ENCODE data around the gene IL1RAPL1. TPM values are rescaled to one million over a fixed set of nuclear protein-coding genes. Genes with fewer than 3 reads are reported as not detected.
"Not testable (repeated sequence)": the region's sequence is repeated elsewhere in the genome, so short reads cannot be mapped to it uniquely, and the experiment has no call there.

Gene IL1RAPL1
- total RNA-seq, 1 donor from 2014 or later, result 3.6 TPM

DNA sequence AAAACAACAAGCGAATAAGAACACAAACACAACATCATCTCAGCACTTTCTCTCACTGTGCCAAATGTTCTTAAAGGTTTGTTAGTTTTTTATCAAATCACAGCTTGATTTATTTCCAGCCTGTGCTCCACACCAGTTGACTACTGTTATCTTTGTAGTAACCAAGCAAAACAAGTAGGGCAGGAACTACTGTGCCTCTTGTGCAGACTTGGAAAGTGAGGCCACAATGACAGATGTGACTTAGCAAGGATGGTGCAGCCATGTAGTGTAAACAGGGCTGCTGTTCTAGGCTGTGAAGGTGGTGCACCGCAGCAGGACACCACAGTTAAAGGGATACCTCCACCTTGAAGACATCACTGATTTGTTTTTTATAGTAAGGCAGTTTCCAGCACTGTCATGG, 170.0 kb downstream of the IL1RAPL1 start:
- no peaks in the 10 kb centered on the region for H3K36me3 Mint-ChIP-seq (ENCODE audit: insufficient read depth)
- TF ChIP-seq, protein P1, sequence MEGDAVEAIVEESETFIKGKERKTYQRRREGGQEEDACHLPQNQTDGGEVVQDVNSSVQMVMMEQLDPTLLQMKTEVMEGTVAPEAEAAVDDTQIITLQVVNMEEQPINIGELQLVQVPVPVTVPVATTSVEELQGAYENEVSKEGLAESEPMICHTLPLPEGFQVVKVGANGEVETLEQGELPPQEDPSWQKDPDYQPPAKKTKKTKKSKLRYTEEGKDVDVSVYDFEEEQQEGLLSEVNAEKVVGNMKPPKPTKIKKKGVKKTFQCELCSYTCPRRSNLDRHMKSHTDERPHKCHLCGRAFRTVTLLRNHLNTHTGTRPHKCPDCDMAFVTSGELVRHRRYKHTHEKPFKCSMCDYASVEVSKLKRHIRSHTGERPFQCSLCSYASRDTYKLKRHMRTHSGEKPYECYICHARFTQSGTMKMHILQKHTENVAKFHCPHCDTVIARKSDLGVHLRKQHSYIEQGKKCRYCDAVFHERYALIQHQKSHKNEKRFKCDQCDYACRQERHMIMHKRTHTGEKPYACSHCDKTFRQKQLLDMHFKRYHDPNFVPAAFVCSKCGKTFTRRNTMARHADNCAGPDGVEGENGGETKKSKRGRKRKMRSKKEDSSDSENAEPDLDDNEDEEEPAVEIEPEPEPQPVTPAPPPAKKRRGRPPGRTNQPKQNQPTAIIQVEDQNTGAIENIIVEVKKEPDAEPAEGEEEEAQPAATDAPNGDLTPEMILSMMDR (IDR thresholded peaks at IDR 0.05; ENCODE audit: unreplicated experiment), result no peak
- DNase-seq (ENCODE audit: low spot score, unreplicated experiment), result no peak
- H3K4me1 Mint-ChIP-seq (ENCODE audit: low read depth), result peaks cover 2% of the 10 kb centered on the region
- no peaks in the 10 kb centered on the region for H3K9me3 Mint-ChIP-seq (ENCODE audit: low read depth)
- H3K4me3 Mint-ChIP-seq (ENCODE audit: low read depth), result no peak overlapping the region
- H3K27ac Mint-ChIP-seq, result no peak overlapping the region
- H3K27me3 Mint-ChIP-seq, result no peaks in the 10 kb centered on the region

DNA sequence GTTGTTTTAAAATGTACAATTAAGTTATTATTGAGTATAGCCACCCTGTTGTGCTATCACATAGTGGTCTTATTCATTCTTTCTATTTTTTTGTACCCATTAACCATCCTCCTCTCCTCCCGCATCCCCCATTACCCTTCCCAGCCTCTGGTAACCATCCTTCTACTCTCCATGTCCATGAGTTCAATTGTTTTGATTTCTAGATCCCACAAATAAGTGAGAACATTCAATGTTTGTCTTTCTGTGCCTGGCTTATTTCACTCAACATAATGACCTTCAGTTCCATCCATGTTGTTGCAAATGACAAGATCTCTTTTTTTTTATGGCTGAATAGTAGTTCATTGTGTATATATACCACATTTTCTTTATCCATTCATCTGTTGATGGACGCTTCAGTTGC, 179.3 kb downstream of the IL1RAPL1 start:
- not testable (repeated sequence) for H3K4me3 Mint-ChIP-seq (ENCODE audit: low read depth); H3K27me3 Mint-ChIP-seq; H3K4me1 Mint-ChIP-seq (ENCODE audit: low read depth); H3K36me3 Mint-ChIP-seq (ENCODE audit: insufficient read depth); H3K27ac Mint-ChIP-seq; DNase-seq (ENCODE audit: low spot score, unreplicated experiment); H3K9me3 Mint-ChIP-seq (ENCODE audit: low read depth)

DNA sequence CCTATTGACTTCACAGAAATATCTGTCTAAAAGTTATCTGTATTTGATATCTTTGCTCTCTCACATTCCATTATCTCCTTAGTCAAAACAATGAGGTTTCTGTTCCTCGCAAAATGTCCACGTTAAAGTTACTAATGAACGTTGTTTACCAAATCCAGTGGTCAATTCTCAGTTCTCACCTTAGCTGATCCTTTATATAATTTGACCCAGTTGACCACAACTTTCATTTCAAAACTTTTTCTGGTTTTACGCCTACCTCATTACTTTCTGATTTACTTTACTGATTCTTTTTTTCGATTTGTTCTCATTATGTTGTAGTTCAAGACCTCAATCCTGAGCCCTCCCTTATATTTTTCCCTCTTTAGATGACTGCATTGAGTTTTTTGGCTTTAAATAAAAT, 186.6 kb downstream of the IL1RAPL1 start:
- Mint-ChIP-seq H3K9me3 (ENCODE audit: low read depth) (no peaks in the 10 kb centered on the region), H3K27ac (no peak overlapping the region), H3K4me3 (ENCODE audit: low read depth) (no peak overlapping the region), H3K36me3 (ENCODE audit: insufficient read depth) (no peaks in the 10 kb centered on the region), H3K4me1 (ENCODE audit: low read depth) (no peaks in the 10 kb centered on the region), H3K27me3 (no peaks in the 10 kb centered on the region)
- no peak for DNase-seq (ENCODE audit: low spot score, unreplicated experiment)
- TF ChIP-seq, protein P1 (IDR thresholded peaks at IDR 0.05; ENCODE audit: unreplicated experiment), result no peak

DNA sequence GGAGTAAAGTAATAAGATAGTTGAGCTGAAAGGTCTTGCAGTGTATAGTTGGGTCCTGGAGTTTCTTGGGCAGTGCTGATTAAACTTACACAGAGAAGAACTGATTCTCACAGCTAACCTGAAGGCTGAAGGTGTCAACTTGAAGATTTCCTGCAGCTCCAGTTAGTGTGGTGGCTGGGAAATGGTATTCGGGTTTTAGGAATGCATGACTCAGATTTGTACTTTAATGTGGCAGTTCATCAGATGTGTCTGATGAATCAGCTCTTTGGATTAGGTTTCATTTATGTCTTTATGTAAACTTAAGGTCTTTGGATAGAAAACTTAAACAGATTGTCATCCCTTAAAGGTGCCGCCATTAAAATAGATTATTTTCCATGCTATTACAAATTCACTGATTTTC, 200.0 kb downstream of the IL1RAPL1 start:
- Mint-ChIP-seq H3K4me1 (ENCODE audit: low read depth) (no peaks in the 10 kb centered on the region), H3K4me3 (ENCODE audit: low read depth) (no peak overlapping the region), H3K27ac (no peak overlapping the region), H3K27me3 (no peaks in the 10 kb centered on the region), H3K36me3 (ENCODE audit: insufficient read depth) (no peaks in the 10 kb centered on the region), H3K9me3 (ENCODE audit: low read depth) (no peaks in the 10 kb centered on the region)
- DNase-seq (ENCODE audit: low spot score, unreplicated experiment), result no peak
- TF ChIP-seq, protein P1 (IDR thresholded peaks at IDR 0.05; ENCODE audit: unreplicated experiment), result no peak

DNA sequence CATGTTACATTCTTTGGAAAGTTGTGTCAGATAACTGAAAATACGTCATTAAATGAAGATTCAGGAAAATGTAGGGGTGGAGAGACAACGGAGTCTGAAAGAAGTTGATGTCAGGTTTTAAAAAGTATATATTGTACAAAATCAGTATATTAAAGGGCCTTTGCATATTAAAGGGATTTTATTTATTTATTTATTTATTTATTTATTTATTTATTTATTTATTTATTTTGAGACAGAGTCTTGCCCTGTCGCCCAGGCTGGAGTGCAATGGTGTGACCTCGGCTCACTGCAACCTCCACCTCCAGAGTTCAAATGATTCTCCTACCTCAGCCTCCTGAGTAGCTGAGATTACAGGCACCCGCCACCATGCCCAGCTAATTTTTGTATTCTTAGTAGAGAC, 213.4 kb downstream of the IL1RAPL1 start:
- H3K9me3 Mint-ChIP-seq (ENCODE audit: low read depth); H3K4me1 Mint-ChIP-seq (ENCODE audit: low read depth): not testable (repeated sequence)

DNA sequence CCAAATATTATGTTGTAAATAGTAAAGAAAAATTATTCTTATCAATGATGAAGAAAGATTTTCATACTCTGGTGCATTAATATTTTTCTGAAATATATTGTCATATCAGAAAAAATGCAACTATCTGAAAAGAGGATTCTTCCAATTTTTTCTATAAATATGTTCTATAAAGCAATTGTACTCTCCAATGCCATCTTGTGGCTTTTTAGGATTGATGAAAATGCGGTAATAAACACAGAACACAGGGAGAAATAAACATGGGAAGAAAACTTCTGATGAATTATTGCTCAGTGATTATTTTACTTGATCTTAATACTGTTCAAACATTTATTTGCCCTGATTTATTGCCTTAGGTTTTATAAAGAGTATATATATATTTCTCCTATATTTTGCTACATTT, 215.4 kb downstream of the IL1RAPL1 start:
- Mint-ChIP-seq H3K4me3 (ENCODE audit: low read depth) (no peak overlapping the region), H3K36me3 (ENCODE audit: insufficient read depth) (no peaks in the 10 kb centered on the region), H3K4me1 (ENCODE audit: low read depth) (no peaks in the 10 kb centered on the region), H3K27ac (no peak overlapping the region), H3K27me3 (no peaks in the 10 kb centered on the region), H3K9me3 (ENCODE audit: low read depth) (peaks cover 2% of the 10 kb centered on the region)
- no peak for DNase-seq (ENCODE audit: low spot score, unreplicated experiment)
- TF ChIP-seq, protein P1 (IDR thresholded peaks at IDR 0.05; ENCODE audit: unreplicated experiment), result no peak

More for the DNA sequence above, 213.4 kb downstream of the IL1RAPL1 start:
- H3K36me3 Mint-ChIP-seq (ENCODE audit: insufficient read depth); H3K4me3 Mint-ChIP-seq (ENCODE audit: low read depth); DNase-seq (ENCODE audit: low spot score, unreplicated experiment); H3K27ac Mint-ChIP-seq; H3K27me3 Mint-ChIP-seq: not testable (repeated sequence)
